Measurements from ENCODE around the gene EFCAB8.
"Not testable (repeated sequence)": the region's sequence is repeated elsewhere in the genome, so short reads cannot be mapped to it uniquely, and the experiment has no call there.

EFCAB8 gene

DNA sequence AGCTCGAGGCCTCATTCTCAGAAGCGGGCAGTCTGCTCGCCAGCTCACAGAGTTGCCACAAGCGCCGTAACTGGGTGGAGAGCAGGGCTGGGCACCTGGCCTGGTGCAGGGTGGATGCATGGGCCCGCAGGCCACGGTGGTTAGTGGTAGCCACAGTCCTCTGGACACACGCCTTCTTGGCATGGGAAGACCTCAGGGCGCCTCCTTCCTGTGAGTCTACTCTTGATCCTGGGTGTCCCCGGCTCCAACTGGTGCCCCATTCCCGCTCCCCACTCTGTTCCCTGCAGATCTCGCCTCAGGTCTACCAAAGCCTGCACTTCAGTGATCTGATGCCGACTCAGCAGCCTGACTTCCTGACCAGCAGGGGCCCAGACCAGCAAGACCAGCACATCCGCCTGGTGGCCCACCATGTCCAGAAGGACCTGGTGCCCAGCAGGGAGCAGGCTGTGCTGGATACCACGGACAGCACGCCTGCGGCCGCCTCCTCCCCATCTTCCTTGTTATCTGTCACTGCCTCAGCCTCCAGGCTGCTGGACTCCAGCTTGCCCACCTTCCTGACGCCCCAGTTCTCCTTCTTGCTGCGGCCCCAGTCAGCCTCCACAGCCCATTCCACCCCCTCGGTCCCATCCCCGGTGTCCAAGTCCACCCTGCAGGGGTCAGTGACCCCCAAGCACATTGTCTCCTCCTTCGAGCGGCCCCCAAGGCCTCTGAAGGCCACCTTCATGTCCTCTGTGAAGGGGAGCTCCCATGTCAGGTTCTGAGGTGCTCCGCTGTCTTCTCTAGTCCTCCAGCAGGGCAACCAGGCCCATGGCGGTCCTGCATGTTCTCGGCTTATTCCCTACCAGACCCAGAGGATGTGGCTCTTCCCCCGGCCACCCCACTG is 102.4 kb downstream of the EFCAB8 start:
- FAIRE-seq: no peak

DNA sequence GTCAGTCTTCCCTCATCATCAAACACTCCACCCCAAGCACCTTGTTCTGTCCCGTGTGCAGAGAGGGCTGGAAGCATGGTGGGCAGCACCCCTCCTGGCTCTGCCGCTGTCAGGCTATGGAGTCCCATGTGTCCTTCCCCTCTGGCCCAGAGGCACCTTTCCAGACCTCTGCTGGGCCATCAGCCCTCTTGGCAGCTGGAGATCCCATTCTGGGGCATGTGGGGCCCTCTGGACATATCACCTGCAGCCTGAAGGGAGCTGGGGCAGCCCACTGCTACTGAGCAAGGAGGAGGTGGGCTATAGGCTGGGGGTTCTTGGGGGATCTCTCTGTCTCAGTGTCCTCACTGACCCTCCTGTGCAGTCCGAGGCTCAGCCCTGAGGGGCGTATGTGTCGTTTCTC is 103.3 kb downstream of the EFCAB8 start:
- FAIRE-seq: no peak

DNA sequence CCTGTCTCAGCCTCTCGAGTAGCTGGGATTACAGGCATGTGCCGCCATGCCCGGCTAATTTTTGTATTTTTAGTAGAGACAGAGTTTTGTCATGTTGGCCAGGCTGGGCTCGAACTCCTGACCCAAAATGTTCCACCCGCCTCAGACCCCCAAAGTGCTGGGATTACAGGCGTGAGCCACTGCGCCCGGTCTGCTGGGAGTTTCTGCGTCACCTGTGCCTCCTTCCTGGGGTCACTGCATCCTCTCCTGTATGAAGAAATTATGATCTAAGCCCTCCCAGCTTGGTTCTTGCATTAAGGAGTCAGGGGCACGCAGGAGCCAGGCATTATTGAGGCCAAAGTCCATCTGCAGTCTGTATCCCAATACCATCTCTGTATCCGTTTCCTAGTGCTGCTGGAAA is 103.9 kb downstream of the EFCAB8 start:
- FAIRE-seq: not testable (repeated sequence)

DNA sequence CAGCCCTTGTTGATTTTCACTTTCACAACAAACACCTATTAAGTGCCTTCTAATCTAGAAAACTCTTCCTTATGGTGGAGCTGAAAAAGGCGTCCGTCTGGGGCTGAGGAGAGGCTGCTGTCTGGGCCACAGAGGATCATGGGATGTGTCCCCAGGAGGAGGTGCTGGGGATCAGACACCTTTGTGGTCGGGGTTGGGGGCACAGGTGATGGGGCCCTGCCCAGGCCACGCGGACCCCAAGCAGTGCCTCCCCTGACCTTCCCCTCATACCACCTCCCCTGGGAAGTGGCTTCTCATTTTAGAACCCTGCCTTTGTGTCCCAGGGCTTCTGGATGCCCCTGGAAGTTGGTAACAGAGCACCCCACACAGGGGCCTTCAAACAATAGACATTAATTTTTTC is 104.5 kb downstream of the EFCAB8 start:
- FAIRE-seq: no peak

DNA sequence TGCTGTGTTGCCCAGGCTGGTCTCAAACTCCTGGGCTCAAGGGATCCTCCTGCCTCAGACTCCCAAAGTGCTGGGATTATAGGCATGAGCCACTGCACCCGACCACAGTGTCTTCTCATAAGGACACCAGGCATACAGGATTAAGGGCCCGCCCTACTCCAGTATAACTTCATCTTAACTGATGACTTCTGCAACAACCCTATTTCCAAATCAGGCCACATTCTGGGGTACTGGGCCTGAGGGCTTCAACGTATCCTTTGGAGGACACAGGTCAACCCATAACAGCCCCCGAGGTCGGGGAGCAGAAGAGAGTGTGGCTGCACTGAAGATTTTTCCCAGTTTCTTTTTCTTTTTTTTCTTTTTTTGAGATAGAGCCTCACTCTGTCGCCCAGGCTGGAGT is 105.9 kb downstream of the EFCAB8 start:
- no peak for FAIRE-seq

DNA sequence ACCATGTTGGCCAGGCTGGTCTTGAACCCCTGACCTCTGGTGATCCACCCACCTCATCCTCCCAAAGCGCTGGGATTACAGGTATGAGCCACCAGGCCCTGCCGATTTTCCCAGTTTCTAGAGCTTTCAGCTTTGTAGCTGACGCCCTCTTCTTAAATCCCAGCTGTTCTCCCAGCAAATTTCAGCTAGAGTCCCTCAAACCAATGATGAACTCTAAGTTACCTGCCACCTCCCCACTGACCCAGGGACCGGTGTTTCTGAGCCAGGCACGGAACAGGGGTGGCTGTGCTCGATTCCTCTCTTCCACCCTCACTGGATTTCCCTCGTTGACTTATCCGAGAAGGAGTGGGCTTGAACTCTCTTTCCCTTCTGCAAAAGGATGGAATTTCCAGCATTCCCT is 106.4 kb downstream of the EFCAB8 start:
- FAIRE-seq: no peak

DNA sequence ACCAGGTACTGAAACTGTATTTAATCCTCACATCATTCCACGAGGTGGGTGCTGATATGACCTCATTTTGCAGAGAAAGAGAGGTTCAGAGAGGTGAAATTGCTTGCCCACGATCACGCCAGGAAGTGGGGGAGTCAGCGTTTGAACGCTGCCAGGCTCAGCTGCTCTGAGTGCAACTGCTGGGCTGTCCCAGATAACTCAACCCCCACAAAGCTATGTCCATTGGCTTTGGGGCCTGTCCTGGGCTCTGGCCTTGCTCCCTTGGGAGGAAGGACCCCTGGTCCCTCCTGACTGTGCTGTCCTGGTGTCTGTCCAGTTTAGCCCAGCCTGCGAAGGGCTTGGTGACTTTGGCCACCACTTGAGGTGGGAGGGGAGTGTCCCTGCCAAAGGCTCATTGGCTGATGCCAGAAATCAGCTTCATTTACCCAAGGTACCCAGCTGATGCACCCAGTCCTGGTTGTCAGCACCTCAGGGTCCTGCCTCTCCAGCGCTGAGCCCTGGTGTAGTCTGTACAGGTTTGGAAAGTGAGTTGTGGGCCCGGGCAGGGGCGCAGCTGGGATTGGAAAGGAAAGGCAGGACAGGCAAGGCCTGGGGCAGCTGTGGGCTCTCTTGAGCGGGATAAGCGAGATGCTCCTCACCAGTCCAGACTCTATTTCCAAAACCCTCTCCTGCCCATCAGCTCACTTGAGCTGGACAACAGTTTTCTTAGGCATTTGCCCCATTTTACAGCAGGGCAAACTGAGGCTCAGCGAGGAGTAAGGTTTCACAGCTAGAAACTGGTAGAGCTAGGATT is 107.1 kb downstream of the EFCAB8 start:
- FAIRE-seq: no peak

DNA sequence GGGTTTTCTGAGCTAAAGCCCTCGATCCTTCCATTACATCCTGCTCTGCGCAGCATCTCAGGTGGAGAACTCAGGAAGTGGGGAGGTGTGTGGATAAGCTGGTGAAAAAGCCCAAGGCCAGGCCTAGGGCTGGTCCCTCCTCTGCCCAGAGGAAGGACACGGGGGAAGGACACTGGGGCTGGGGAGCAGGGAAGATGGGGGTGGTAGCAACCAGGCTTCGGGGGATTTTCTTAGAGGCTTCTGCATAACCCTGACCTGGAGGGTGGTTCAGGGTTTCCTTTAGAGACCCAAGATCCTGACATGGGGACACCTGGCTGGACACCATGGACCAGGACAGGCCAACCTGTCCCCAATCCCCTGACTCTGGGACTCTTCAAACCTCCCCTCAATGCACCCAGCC is 107.7 kb downstream of the EFCAB8 start:
- FAIRE-seq: no peak

DNA sequence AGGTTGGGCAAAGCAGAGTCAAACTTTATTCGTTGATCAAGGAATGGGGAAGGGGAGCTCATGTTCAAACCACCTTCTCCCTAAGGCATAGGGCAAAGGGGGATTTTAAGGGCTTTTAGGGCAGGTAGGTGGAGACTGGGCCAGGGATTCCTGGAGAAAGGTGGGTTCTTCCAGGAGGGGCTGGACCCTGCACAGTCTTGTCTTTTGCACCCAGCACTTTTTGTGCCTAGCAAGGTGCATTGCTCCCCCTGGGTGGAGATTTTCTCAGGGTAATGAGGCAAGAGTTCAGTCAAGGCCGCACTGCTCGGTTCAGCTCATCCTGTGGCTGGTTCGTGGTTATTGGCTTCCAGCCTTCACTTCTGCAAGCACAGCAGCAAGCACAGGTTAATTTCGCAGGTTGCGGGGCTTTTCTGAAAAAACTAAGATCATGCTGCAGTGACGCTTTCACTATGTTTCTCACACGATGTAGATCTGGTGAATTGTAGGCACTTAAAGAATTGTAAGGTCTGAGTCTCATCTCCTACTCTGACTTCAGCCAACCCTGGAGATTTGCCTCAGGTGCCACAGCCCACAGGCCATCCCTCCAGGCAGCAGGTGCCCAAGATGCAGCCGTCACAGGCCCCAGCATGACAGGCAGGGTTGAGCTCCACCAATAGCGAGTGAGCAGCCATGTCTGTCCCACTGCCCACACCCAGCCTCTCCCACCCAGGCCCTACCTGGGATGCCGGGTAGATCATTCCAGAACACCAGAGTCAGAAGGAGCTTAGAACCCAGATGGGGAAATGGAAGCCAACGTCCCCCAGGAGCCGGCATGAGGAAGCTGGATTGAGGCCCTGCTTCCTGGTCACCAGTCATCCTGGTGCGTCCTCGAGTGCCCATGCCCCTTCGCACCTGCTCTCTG is 108.4 kb downstream of the EFCAB8 start:
- no peak for FAIRE-seq

DNA sequence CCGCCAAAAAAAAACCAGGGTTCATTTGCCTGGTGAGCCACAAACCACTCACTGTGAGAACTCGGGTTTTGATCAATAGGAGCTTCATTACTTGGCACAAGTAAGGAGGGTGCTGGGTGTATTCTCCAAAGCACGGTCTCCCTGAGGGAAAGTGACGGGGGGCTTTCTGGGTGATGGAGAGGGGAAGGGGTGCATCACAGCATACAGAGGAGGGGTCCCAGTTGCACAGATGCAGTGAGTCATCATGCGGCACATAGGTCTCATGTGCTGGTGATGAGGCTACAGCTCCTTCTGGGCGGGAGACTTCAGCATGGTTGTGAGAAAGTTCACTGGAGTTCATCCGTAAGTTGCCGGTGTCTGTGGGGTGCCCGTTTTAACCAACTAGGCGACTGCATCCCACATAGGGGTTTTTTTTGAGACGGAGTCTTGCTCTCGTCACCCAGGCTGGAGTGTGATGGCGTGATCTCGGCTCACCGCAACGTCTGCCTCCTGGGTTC is 109.3 kb downstream of the EFCAB8 start:
- FAIRE-seq: no peak

DNA sequence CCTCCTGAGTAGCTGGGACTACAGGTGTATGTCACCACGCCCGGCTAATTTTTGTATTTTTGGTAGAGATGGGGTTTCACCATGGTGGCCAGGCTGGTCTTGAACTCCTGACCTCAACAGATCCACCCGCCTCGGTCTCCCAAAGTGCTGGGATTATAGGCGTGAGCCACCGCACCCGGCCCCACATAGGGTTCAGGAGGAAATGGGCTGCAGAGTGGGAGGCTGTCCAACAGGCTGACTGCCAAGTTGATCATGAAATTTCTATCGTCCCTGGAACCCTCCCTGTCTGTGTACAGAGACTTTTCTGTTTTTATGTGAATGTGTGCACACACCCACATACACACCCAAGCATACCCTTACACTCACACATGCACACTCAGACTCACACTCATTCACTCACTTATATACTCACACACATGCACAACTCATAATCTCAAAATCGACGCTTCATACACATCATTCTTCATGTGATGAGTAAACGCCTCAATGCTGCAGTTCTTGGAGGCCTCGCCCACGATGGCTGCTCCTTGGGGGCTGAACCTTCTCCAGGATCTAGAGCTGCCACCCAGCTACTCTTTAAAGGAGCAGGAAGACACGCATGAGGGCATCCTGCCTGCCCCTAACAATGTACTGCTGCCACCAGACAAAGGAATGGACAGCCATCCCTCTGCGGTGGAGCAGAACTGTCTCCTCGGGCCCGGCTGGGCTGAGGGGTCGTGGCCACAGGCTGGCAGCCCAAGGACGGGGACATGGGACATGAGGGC is 109.9 kb downstream of the EFCAB8 start:
- no peak for FAIRE-seq

DNA sequence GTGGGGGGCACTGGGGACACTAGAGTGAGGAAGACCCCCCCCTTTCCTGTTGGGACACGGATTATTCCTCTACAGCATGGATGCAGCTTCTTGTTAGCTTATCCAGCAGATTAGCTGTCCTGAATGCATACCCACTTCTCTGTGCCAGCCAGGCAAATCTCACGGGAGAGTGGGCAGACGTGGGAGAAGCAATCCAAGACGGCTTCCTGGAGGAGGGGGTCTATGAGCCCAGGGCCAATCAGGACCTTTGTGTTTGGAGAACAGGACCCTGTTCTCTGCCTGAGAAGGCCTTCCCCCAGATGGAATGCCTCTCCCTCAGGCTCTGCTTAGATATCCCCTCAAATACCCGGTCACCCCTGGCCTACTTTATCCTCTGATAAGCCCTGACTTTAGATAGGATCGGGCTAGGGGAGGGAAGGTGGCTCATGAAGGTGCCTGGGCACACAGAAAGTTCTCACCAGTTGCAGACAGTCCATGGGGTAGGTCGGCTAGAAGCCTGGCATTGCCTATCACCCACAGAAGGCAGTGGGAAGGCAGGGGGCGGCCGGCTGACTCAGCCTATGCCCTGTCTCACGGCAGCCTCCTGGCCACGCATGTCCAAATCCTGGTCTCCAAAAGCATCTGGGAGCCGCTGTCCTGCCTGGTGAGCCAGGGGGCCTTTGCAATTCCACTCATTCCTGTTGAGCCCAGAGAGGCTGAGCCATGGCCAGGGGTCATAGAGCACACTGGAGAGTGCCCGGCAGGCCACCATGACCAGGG is 110.8 kb downstream of the EFCAB8 start:
- no peak for FAIRE-seq

DNA sequence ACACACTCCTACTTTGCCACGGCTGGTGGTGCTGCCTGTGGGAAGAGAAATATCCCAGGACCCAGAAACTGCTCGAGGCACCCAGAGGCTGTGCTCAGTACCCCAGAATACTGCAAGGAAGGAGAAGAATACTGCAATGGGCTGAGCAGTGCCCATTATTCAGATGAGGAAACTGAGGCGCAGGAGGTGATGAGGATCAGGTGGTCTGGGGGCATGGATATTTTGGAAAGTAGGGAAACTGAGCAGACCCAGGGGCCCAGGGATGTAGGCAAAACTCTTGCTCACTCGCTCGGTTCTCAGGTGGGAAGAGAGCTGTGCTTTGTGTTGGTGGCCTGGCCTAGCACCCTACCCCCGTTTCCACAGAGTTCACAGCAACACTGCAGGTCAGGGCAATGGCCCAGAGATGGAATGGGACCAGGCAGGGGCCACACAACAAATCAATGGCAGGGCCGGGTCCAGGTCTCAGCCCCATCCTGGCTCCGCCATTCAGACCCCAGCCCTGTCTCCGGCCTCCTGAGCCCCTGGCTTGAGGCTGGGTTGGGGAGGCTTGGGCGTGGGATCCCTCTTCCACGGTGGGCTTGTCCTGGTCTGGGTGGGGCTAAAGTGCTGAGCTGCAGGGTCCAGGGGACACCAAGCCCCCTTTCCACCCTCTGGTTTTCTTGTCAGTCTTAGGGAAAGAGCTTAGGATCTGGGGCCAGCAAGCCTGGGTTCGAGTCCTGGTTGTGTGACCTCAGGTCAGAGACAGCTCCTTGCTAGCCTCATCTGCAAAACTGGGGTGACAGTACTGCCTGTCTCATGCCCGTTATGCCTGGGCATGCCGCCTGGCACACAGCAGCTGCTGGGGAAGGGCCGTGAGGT is 111.6 kb downstream of the EFCAB8 start:
- no peak for FAIRE-seq

DNA sequence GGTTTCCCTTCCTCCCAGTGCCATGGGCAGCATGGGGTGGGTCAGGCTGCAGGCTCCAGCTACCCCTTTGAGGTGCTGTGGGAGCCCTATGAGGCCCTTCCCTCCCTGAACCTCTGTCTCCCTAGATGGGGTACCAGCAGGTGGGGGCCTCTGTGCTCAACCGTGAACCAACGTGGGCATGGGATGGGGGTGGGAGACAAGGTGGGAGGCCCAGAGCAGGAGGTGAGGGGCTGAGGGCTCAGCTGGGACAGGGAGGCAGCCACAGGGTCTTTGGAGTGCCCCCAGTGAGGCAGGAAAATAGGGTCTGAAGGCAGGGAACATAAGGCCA is 112.2 kb downstream of the EFCAB8 start:
- FAIRE-seq: no peak

DNA sequence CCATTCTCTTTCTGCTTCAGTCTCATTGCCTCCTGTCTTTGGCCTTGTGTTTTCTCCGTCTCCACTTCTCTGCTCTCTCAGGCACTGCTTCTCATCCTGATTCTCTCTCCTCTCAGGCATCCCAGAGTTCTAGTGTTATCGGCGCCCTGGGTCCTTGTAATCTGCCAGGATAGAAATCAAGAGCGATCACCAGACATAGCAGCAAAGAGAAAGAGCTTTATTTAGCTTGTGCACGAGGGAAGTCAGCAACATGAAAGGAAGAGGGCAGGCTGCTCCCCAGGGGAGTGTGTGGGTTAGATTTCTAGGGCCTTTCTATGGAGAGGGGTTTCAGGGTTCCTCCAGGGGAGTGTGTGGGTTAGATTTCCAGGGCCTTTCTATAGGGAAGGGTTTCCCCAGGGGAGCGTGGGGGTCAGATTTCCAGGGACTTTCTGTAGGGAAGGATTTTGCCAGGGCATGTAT is 113.0 kb downstream of the EFCAB8 start:
- FAIRE-seq: no peak

DNA sequence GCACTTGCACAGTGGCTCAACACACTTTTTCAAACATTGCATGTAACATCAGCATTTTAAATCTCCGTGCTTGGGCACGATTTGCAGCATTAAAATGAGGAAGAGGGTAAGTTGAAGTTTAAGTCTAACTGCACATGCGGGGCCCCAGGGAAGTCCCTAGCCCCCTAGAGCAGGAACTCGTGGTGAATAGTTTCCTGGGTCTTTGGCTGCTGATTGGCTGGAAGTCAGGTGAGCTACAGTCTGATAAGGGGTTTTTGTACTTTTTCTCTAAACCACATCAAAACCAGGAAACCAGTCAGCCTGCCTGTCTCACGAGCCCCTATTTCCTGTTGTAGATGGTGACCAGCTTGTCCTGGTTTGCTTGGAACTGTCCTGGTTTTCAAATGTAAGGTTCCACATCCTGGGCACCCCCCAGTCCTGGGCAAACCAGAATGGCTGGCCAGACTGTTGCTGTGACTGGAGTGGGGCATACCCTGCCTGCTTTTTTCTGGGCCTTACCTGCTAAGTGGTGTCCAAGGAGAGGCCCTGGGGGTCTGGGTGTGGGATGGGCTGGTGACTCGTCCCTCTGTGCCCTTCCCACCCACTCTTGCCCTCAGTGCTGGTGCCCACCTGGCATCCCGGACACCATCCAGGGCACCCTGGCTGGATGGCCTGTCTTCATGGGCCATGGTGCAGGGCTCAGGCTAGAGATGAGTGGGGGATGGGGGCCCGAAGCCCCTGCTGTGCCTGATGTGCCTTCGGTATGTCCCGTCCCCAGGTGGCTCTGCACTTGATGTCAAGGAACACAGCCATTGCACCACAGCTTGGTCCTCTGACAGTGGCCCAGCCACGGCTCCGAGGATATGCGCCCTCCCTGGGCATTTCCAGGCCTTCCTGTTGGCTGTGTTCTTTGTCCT is 113.7 kb downstream of the EFCAB8 start:
- no peak for FAIRE-seq

DNA sequence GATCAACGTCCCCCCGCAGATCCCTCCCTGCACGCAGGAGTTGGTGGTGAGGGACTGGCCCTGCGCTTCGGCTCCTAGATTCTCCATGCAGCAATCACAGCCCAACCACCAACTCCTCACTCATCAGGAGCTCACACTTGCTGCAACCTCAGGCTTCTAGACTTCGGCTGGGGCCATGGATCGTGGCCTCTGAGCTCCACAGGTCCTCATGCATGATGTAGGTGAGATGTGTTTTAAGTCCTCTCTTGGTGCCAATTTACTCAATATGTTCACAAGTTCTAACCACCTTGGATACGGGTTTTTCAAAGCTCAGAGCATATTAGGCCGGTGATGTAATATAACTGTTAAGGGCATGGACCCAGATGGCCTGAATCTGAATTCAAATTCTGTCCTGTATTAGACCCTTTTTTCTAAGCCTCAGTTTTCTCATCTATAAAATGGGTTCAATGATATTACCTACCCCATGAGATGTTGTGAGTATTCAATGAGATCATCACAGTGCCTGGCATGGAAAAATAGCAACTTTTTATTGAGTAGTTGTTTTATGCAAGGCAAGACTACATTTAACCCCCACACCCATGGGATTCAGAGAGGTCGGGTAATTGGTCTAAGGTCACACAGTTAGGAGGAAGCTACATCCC is 114.5 kb downstream of the EFCAB8 start:
- FAIRE-seq: no peak

DNA sequence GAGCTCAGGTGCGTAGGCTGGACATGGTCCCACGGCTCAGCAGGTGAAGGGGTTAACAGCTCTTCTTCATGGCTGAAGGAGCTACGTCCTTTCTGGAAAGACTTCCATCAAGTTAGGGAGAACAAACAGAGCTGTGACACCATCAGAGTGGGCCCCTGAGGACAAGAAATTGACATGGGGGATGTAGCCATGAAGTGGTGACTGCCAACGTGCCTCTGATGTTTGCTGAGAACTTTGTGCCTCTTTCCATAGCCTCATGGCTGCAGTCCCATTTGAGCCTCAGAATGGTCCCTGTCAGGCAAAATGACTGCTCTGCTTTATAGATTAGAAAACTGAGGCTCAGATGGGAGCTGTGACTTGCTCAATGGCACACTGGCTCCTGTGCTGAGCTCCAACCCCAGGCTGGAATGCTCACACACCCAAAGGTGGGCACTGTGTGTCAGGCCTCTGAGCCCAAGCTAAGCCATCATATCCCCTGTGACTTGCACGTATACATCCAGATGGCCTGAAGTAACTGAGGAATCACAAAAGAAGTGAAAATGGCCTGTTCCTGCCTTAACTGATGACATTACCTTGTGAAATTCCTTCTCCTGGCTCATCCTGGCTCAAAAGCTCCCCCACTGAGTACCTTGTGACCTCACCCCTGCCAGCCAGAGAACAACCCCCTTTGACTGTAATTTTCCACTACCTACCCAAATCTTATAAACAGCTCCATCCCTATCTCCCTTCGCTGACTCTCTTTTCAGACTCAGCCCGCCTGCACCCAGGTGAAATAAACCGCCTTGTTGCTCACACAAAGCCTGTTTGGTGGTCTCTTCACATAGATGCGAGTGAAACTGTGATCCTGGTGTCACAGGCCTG is 115.7 kb downstream of the EFCAB8 start:
- not testable (repeated sequence) for FAIRE-seq
